ENCODE data around the gene CDC5L.

DNA sequence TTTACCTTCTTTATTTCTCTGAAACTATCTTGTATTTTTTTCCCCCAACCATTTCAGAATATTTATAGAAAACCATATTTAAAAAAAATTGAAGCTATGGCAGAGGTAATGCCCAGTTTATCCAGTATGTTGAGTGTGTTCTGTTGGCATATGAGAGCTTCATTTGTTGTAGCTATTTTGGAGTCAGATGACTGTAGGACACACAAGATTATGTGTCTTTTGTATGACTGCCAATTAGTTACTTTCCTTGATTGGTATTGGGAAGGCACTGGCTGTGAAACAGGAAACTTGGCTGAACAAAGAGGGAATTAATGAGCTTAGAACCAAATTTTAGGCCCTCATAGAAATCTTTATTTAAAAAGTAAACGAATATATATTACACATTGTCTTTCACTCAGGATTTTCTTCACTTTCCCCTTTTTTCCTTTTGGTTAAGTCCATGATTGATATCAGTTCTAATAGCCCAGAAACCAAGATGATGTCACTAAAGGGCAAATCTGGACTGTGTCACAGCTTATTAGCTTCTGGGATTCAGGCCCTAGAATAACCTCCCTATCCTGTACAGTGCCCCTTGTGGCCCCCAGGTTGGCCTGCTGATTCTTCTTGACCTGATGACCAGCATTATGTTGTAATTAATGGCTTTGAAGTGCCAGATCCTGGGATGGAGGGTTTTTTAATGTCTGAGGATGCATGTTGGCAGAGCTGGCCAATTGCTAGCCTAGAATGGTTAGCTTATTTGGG lies 10.1 kb downstream of the CDC5L start:
- no peak for TF ChIP-seq POLR2AphosphoS5 (IDR thresholded peaks at IDR 0.05; ENCODE audit: low read depth, low read length)
- TF ChIP-seq TAF1 (IDR thresholded peaks at IDR 0.05; ENCODE audit: borderline replicate concordance, insufficient read depth, low read length) = no peak
- TF ChIP-seq FOXP2 (optimal IDR thresholded peaks at IDR 0.05; ENCODE audit: borderline replicate concordance, extremely low read depth, extremely low read length, insufficient read depth) = no peak
- no peak for TF ChIP-seq SIN3A (IDR thresholded peaks at IDR 0.05; ENCODE audit: borderline replicate concordance, insufficient read depth, low read length)
- TF ChIP-seq, protein P1, sequence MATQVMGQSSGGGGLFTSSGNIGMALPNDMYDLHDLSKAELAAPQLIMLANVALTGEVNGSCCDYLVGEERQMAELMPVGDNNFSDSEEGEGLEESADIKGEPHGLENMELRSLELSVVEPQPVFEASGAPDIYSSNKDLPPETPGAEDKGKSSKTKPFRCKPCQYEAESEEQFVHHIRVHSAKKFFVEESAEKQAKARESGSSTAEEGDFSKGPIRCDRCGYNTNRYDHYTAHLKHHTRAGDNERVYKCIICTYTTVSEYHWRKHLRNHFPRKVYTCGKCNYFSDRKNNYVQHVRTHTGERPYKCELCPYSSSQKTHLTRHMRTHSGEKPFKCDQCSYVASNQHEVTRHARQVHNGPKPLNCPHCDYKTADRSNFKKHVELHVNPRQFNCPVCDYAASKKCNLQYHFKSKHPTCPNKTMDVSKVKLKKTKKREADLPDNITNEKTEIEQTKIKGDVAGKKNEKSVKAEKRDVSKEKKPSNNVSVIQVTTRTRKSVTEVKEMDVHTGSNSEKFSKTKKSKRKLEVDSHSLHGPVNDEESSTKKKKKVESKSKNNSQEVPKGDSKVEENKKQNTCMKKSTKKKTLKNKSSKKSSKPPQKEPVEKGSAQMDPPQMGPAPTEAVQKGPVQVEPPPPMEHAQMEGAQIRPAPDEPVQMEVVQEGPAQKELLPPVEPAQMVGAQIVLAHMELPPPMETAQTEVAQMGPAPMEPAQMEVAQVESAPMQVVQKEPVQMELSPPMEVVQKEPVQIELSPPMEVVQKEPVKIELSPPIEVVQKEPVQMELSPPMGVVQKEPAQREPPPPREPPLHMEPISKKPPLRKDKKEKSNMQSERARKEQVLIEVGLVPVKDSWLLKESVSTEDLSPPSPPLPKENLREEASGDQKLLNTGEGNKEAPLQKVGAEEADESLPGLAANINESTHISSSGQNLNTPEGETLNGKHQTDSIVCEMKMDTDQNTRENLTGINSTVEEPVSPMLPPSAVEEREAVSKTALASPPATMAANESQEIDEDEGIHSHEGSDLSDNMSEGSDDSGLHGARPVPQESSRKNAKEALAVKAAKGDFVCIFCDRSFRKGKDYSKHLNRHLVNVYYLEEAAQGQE (IDR thresholded peaks at IDR 0.05; ENCODE audit: insufficient read depth in 1 of 2, low read depth in 2 of 2, low read length in 2 of 2) = no peak
